Liver (tissue), 9 donors: ENCODE measurements around the gene KIAA1191. TPM values are rescaled to one million over a fixed set of nuclear protein-coding genes. Genes with fewer than 3 reads are reported as not detected.

Source experiments
- DNase-seq: peaks from one replicate; pipeline ENCODE4 v3.0.0-alpha.2; 2017; ENCODE audit warnings: low spot score
- H3K27ac ChIP-seq, 2 donors: one replicate each; pipeline ENCODE4 v1.7.0; 2013; ENCODE audit warnings: inconsistent platforms in 2 of 2, low read length in 2 of 2, control low read depth in 1 of 2, low read depth in 1 of 2, mild to moderate bottlenecking in 1 of 2
- H3K27me3 ChIP-seq, 4 donors: one replicate each; pipeline versions ENCODE4 v1.6.1 to v1.7.0; 2013; ENCODE audit warnings: low read length in 3 of 4, inconsistent platforms in 1 of 4, mild to moderate bottlenecking in 1 of 4, moderate library complexity in 1 of 4; ENCODE audit not compliant: control insufficient read depth in 4 of 4, insufficient read depth in 4 of 4
- H3K36me3 ChIP-seq, 4 donors: one replicate each; pipeline versions ENCODE4 v1.6.1 to v1.7.0; 2013; ENCODE audit warnings: low read length in 3 of 4, mild to moderate bottlenecking in 3 of 4, low read depth in 1 of 4, moderate library complexity in 1 of 4; ENCODE audit not compliant: control insufficient read depth in 4 of 4, insufficient read depth in 3 of 4
- H3K4me1 ChIP-seq, 4 donors: one replicate each; pipeline versions ENCODE4 v1.6.1 to v1.7.0; 2013; ENCODE audit warnings: low read length in 3 of 4, mild to moderate bottlenecking in 3 of 4, moderate library complexity in 1 of 4; ENCODE audit not compliant: control insufficient read depth in 4 of 4, insufficient read depth in 4 of 4
- H3K4me3 ChIP-seq, 3 donors: one replicate each; pipeline versions ENCODE4 v1.6.1 to v1.7.0; 2013; ENCODE audit warnings: low read length in 3 of 3, control low read depth in 1 of 3, low read depth in 1 of 3, mild to moderate bottlenecking in 1 of 3
- H3K9ac ChIP-seq, 2 donors: one replicate each; pipeline ENCODE4 v1.7.0; 2013; ENCODE audit warnings: low read length in 2 of 2, mild to moderate bottlenecking in 2 of 2, moderate library complexity in 2 of 2, control low read depth in 1 of 2, low read depth in 1 of 2
- H3K9me3 ChIP-seq, 4 donors: one replicate each; pipeline versions ENCODE4 v1.6.1 to v1.7.0; 2013; ENCODE audit warnings: low read length in 3 of 4; ENCODE audit not compliant: control insufficient read depth in 4 of 4
- ATF3 ChIP-seq: IDR thresholded peaks from 2 replicates; pipeline ENCODE4 v1.6.1; 2016; ENCODE audit warnings: antibody characterized with exemption
- EGR1 ChIP-seq, 2 donors: IDR thresholded peaks; 2 replicates each; pipeline ENCODE4 v1.6.1; 2016 to 2018; ENCODE audit warnings: antibody characterized with exemption in 2 of 2, low read depth in 2 of 2
- FOXA1 ChIP-seq: IDR thresholded peaks from 2 replicates; pipeline ENCODE4 v1.6.1; 2016; ENCODE audit warnings: antibody characterized with exemption
- FOXA2 ChIP-seq: IDR thresholded peaks from 2 replicates; pipeline ENCODE4 v1.6.1; 2016; ENCODE audit warnings: antibody characterized with exemption
- HNF4A ChIP-seq, 2 donors: conservative IDR thresholded peaks; 2 replicates each; pipeline ENCODE4 v1.6.1; 2016; ENCODE audit warnings: antibody characterized with exemption in 2 of 2, mild to moderate bottlenecking in 2 of 2
- HNF4G ChIP-seq: IDR thresholded peaks from 2 replicates; pipeline ENCODE4 v1.6.1; 2016; ENCODE audit warnings: antibody characterized with exemption
- NR2F2 ChIP-seq: IDR thresholded peaks from 2 replicates; pipeline ENCODE4 v1.6.1; 2016; ENCODE audit warnings: antibody characterized with exemption
- RAD21 ChIP-seq, 2 donors: IDR thresholded peaks; 2 replicates each; pipeline ENCODE4 v1.6.1; 2016; ENCODE audit warnings: antibody characterized with exemption in 2 of 2, mild to moderate bottlenecking in 2 of 2
- RXRA ChIP-seq, 2 donors: IDR thresholded peaks; 2 replicates each; pipeline ENCODE4 v1.6.1; 2017 to 2018; ENCODE audit warnings: antibody characterized with exemption in 2 of 2, mild to moderate bottlenecking in 1 of 2
- SP1 ChIP-seq: IDR thresholded peaks from 2 replicates; pipeline ENCODE4 v1.6.1; 2018; ENCODE audit warnings: antibody characterized with exemption, mild to moderate bottlenecking
- YY1 ChIP-seq: IDR thresholded peaks from 2 replicates; pipeline ENCODE4 v1.6.1; 2016; ENCODE audit warnings: antibody characterized with exemption, mild to moderate bottlenecking
- WGBS: extraction: QIAGEN DNeasy Blood & Tissue Kit; methylation state at CpG from one replicate; pipeline ENCODE4 v1.1.7; 2013; 5-methylcytosine and 5-hydroxymethylcytosine counted together
- polyA plus RNA-seq, 2 donors: library from polyadenylated mRNA; stranded (reverse) in 1 of 2; unstranded in 1 of 2; fragments of 200-250 nt in 1 of 2; fragments of >200 nt in 1 of 2; fragmentation: Nextera tagmentation in 1 of 2; extraction: Ambion mirVana in 1 of 2; gene quantifications; one replicate each; pipeline versions ENCODE4 v1.2.1 to v1.2.3, GENCODE V29; 2013 to 2015
- total RNA-seq, 2 donors: library from RNA; depleted of rRNA; stranded (reverse); fragments of >200 nt; gene quantifications; one replicate each; pipeline ENCODE4 v1.2.3, GENCODE V29; 2014
- TF ChIP-seq, protein P1 (sequence below): IDR thresholded peaks from 2 replicates; pipeline ENCODE4 v1.6.1; 2016; ENCODE audit warnings: antibody characterized with exemption, mild to moderate bottlenecking
- TF ChIP-seq, protein P2 (sequence below): fragments of 150-350 bp; IDR thresholded peaks from 2 replicates; pipeline ENCODE4 v1.5.1; 2017; ENCODE audit warnings: improper control_type of control experiment, low read depth, low read length; ENCODE audit not compliant: missing input control
- TF ChIP-seq, protein P3 (sequence below): IDR thresholded peaks from 2 replicates; pipeline ENCODE4 v1.6.1; 2016; ENCODE audit warnings: antibody characterized with exemption
- TF ChIP-seq, protein P4 (sequence below): IDR thresholded peaks from 2 replicates; pipeline ENCODE4 v1.6.1; 2016; ENCODE audit warnings: antibody characterized with exemption
- donor health status: healthy.
- donor health status: healthy.
- donor health status: healthy.
- donor health status: healthy.
- donor health status: healthy.

KIAA1191 gene
- total and polyA plus RNA-seq, 4 donors: 25.7 to 37.2 (median 31.4) TPM

DNA sequence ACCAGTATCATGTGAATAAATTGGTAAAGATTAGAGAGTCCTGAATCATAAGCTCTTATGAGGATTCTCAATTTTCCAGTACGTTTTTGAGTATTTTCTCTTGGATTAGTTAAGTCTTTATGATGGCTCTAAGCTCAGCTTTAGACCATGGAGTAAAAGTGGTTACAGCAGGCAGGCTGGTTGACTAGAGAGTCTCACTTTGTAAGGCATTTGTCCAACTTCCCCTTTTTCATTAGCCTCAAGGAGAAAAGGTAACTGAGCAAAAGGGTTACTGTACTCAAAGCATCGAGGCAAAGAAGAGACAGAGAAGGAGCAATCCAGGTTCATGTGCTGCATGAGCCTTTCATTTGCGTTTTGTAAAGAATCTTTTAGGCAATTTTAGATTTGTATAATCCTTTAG is 18.3 kb upstream of the KIAA1191 start:
- Histone ChIP-seq H3K36me3 (peaks cover 7 to 43% (median 20%) of the 10 kb centered on the region in 4 donors), H3K4me1 (no peaks in the 10 kb centered on the region), H3K9me3 (no peaks in the 10 kb centered on the region), H3K9ac (no peak overlapping the region), H3K27me3 (no peaks in the 10 kb centered on the region), H3K27ac (no peak overlapping the region), H3K4me3 (no peak overlapping the region)
- TF ChIP-seq, protein P1, sequence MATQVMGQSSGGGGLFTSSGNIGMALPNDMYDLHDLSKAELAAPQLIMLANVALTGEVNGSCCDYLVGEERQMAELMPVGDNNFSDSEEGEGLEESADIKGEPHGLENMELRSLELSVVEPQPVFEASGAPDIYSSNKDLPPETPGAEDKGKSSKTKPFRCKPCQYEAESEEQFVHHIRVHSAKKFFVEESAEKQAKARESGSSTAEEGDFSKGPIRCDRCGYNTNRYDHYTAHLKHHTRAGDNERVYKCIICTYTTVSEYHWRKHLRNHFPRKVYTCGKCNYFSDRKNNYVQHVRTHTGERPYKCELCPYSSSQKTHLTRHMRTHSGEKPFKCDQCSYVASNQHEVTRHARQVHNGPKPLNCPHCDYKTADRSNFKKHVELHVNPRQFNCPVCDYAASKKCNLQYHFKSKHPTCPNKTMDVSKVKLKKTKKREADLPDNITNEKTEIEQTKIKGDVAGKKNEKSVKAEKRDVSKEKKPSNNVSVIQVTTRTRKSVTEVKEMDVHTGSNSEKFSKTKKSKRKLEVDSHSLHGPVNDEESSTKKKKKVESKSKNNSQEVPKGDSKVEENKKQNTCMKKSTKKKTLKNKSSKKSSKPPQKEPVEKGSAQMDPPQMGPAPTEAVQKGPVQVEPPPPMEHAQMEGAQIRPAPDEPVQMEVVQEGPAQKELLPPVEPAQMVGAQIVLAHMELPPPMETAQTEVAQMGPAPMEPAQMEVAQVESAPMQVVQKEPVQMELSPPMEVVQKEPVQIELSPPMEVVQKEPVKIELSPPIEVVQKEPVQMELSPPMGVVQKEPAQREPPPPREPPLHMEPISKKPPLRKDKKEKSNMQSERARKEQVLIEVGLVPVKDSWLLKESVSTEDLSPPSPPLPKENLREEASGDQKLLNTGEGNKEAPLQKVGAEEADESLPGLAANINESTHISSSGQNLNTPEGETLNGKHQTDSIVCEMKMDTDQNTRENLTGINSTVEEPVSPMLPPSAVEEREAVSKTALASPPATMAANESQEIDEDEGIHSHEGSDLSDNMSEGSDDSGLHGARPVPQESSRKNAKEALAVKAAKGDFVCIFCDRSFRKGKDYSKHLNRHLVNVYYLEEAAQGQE: no peak
- TF ChIP-seq ATF3: no peak
- no peak for DNase-seq
- WGBS: 91% methylated on average over 3 of the region's 3 CpGs

DNA sequence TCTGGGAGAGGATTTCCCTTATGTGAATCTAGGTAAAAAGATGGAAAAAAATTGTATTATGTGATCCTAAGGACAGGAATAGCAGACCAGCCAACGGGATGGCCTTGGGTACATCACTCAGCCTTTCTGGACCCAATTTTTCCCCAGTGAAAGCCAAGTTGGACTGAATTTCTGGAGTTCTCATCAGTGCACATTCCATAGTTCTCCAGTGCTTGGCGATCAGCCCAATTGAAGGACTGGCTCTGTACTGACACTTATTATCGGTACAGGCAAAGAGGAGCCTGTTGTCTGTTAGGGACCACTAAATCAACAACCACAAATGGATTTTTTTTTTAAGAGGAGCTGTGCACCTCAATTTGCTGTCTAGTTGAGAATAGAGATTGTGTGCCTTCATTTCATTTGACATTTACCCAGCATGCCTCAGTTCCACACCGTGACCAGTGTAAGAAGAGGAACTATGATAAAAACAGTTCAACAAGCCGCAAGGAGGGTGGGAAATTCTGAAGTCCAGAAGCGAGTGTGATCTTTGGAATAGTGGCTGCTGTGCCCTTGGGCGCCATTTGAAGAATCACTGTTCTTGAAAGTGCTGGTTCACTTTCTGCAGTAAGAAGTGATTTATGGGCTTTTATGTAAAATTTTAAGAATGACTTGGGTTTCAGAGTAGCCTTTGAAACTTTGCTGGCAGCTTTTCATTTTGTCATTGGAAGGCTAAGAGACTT is 11.7 kb upstream of the KIAA1191 start:
- no peak for DNase-seq

More for the DNA sequence above, 11.7 kb upstream of the KIAA1191 start:
- Histone ChIP-seq H3K4me1 (no peaks in the 10 kb centered on the region), H3K27ac (no peak overlapping the region), H3K4me3 (no peak overlapping the region), H3K36me3 (no peaks in the 10 kb centered on the region), H3K9me3 (no peaks in the 10 kb centered on the region), H3K9ac (no peak overlapping the region), H3K27me3 (no peaks in the 10 kb centered on the region)
- WGBS: 82% methylated on average over 7 of the region's 7 CpGs
- no peak for TF ChIP-seq HNF4G
- TF ChIP-seq, protein P1: no peak
- no peak for TF ChIP-seq FOXA2
- no peak for TF ChIP-seq SP1
- no peak for TF ChIP-seq YY1
- TF ChIP-seq EGR1 (IDR thresholded peaks at IDR 0.05; ENCODE audit: low read depth in 2 of 2): no peak
- no peak for TF ChIP-seq HNF4A (conservative IDR thresholded peaks at IDR 0.05)
- TF ChIP-seq, protein P2, sequence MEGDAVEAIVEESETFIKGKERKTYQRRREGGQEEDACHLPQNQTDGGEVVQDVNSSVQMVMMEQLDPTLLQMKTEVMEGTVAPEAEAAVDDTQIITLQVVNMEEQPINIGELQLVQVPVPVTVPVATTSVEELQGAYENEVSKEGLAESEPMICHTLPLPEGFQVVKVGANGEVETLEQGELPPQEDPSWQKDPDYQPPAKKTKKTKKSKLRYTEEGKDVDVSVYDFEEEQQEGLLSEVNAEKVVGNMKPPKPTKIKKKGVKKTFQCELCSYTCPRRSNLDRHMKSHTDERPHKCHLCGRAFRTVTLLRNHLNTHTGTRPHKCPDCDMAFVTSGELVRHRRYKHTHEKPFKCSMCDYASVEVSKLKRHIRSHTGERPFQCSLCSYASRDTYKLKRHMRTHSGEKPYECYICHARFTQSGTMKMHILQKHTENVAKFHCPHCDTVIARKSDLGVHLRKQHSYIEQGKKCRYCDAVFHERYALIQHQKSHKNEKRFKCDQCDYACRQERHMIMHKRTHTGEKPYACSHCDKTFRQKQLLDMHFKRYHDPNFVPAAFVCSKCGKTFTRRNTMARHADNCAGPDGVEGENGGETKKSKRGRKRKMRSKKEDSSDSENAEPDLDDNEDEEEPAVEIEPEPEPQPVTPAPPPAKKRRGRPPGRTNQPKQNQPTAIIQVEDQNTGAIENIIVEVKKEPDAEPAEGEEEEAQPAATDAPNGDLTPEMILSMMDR: no peak
- no peak for TF ChIP-seq NR2F2
- no peak for TF ChIP-seq RAD21 (IDR thresholded peaks at IDR 0.05)
- TF ChIP-seq, protein P3, sequence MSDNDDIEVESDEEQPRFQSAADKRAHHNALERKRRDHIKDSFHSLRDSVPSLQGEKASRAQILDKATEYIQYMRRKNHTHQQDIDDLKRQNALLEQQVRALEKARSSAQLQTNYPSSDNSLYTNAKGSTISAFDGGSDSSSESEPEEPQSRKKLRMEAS: no peak
- no peak for TF ChIP-seq FOXA1
- TF ChIP-seq, protein P4, sequence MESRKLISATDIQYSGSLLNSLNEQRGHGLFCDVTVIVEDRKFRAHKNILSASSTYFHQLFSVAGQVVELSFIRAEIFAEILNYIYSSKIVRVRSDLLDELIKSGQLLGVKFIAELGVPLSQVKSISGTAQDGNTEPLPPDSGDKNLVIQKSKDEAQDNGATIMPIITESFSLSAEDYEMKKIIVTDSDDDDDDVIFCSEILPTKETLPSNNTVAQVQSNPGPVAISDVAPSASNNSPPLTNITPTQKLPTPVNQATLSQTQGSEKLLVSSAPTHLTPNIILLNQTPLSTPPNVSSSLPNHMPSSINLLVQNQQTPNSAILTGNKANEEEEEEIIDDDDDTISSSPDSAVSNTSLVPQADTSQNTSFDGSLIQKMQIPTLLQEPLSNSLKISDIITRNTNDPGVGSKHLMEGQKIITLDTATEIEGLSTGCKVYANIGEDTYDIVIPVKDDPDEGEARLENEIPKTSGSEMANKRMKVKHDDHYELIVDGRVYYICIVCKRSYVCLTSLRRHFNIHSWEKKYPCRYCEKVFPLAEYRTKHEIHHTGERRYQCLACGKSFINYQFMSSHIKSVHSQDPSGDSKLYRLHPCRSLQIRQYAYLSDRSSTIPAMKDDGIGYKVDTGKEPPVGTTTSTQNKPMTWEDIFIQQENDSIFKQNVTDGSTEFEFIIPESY: no peak
- TF ChIP-seq ATF3: no peak
- no peak for TF ChIP-seq RXRA (IDR thresholded peaks at IDR 0.05)
